Spinal cord (tissue), 10 donors: ENCODE data around the gene OLFM4. TPM values are rescaled to one million over a fixed set of nuclear protein-coding genes. Genes with fewer than 3 reads are reported as not detected.
A peak's percentile ranks its signal among the peaks of the same experiment; 100 is the strongest.

ENCODE experiments used
- DNase-seq, 6 donors: peaks; one replicate each; pipeline versions ENCODE4 v3.0.0 to v3.0.0-alpha.2; 2013 to 2015; ENCODE audit warnings: low spot score in 6 of 6, low read depth in 4 of 6
- H3K27ac ChIP-seq: one replicate; pipeline ENCODE4 v1.5.1; 2013; ENCODE audit warnings: low read depth, low read length, control low read depth
- H3K27me3 ChIP-seq: one replicate; pipeline ENCODE4 v1.6.1; 2013; ENCODE audit warnings: low read length; ENCODE audit not compliant: control insufficient read depth, insufficient read depth
- H3K36me3 ChIP-seq: one replicate; pipeline ENCODE4 v1.6.1; 2013; ENCODE audit warnings: low read length; ENCODE audit not compliant: control insufficient read depth, insufficient read depth
- H3K4me1 ChIP-seq: one replicate; pipeline ENCODE4 v1.6.1; 2013; ENCODE audit warnings: low read length; ENCODE audit not compliant: control insufficient read depth, insufficient read depth
- H3K4me3 ChIP-seq: one replicate; pipeline ENCODE4 v1.5.1; 2013; ENCODE audit warnings: low read depth, low read length, control low read depth
- H3K9me3 ChIP-seq: one replicate; pipeline ENCODE4 v1.6.1; 2013; ENCODE audit warnings: low read length; ENCODE audit not compliant: control insufficient read depth, insufficient read depth
- WGBS: methylation state at CpG from one replicate; pipeline ENCODE4 v1.1.5; 2013; ENCODE audit warnings: missing lambda C conversion rate; ENCODE audit not compliant: insufficient coverage; 5-methylcytosine and 5-hydroxymethylcytosine counted together
- polyA plus RNA-seq, 2 donors: library from polyadenylated mRNA; unstranded; fragments of 120-200 nt; gene quantifications; one replicate each; pipeline ENCODE4 v1.2.1, GENCODE V29; 2013; ENCODE audit not compliant: insufficient read length in 2 of 2
- total RNA-seq, 2 donors: library from RNA; depleted of rRNA in 1 of 2; stranded (reverse); fragments of 120-200 nt in 1 of 2; fragments of >200 nt in 1 of 2; gene quantifications; one replicate each; pipeline versions ENCODE4 v1.2.3 to v1.2.4, GENCODE V29; 2013 to 2014
- donor health status: healthy.

The OLFM4 gene
- total and polyA plus RNA-seq, 4 donors = 0.43 to 38.6 (median 1.1) TPM

DNA sequence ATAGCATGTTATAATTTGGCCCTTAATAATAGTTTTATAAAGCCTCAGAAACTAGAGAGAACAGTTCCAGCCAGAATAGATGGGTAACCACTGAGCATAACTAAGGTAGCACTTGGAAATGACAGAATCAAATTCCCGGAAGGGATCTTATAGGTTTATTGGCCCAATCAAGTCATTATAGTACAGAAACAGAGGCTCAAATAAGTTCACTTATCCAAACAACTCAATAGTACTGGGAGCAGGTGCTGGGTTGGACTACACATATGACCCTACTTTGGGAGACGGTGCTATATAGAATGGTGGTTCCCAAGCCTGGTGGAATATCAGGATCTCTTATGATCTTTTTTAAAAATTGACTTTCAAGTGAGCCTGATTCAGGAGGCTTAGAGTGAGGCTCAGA lies 32.7 kb upstream of the OLFM4 start:
- H3K9me3 ChIP-seq = no peaks in the 10 kb centered on the region
- no peak for DNase-seq
- no peak overlapping the region for H3K4me3 ChIP-seq
- H3K36me3 ChIP-seq = no peaks in the 10 kb centered on the region
- 100% methylated on average over 1 of the region's 2 CpGs for WGBS
- H3K27ac ChIP-seq = no peak overlapping the region
- H3K27me3 ChIP-seq = no peaks in the 10 kb centered on the region
- no peaks in the 10 kb centered on the region for H3K4me1 ChIP-seq

DNA sequence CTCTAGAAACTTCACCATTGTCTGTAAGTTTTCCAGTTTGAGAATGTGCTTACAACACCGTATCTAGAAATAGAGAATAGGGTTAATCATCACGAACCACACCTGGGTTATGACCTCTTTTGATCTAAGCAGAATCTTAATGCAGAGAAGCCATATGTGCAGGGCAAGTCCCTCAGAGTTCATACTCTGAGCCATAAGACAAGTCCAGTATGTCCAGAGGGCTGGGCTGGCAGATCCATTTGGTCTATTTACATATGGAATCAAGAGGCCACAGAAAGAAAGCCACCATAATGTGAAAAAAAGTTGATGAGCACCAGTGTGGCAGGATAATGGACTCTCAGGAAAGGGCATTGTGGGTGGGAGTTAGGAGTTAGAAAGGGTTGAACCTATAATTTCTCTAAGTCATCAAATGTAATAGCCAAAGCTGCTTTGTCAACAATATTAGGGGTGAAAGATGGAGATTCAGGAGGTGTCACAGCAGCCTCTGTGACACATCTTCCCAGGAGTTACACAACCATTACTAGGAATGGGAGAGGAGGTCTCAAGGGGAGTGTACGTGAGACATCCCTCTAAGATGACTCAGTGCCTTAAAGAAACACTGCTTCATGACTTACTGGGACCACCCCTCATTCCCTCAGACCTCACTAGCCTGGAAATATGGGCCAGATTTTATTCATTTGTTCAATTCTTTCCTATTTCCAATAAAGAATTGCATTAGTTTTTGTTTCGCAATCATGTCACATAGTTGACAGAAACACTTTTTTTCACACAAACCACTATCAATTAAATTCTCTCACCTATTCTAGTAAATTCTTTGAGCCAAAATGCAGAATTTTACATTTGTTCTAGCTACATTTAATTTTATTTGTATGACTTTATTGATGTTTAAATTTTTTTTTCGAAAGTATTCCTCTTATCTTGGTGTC lies 30.4 kb upstream of the OLFM4 start:
- WGBS = 80% methylated on average over 1 of the region's 5 CpGs
- Histone ChIP-seq H3K4me3 (no peak overlapping the region), H3K9me3 (no peaks in the 10 kb centered on the region), H3K27me3 (no peaks in the 10 kb centered on the region), H3K4me1 (no peaks in the 10 kb centered on the region), H3K27ac (no peak overlapping the region), H3K36me3 (no peaks in the 10 kb centered on the region)
- no peak for DNase-seq

- no peaks in the 10 kb centered on the region for H3K9me3 ChIP-seq
- no peaks in the 10 kb centered on the region for H3K27me3 ChIP-seq
- DNase-seq = no peak
- H3K4me1 ChIP-seq = no peaks in the 10 kb centered on the region
- 86% methylated on average over 4 of the region's 4 CpGs for WGBS
- no peak overlapping the region for H3K27ac ChIP-seq
- no peaks in the 10 kb centered on the region for H3K36me3 ChIP-seq
- no peak overlapping the region for H3K4me3 ChIP-seq
Measured at GRCh38 chr13:52999093-52999696, 29.4 kb upstream of the OLFM4 start.

DNA sequence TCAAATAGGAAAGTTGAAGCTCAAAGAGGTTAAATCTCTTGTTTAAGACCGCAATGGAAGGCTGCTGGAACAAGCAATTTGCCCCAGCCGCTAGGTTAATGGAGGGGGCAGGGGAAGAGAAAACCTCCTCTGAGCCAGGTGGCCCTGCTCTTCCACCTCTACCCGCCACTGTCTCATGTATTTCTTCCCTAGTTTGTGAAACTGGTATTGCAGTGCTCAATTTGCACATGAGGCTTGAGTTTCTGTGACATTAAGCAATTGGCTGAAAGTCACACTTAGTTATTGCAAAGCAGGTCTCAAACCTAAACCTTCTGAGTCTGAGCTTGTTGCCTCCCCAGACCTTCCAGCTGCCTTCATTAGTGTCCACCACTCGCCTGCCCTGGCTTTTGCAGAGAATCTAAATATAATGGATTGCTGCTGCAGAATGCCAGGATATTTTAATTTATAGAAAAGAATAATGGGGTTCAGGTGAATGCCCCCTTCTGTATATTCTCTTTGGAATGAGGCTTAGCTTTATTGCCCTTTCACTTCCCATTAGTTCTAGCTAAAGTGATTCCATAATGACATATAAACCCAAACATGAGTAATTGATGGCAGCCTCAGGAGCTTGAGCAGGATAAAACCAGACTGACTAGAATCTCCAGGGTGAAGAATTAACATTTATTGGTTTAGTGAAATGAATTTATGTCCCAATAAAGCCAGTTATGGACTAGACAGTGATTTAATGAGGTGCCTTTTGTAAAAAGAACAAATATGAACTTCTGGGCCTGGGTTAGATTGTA lies 27.0 kb upstream of the OLFM4 start:
- Histone ChIP-seq H3K9me3 (no peaks in the 10 kb centered on the region), H3K36me3 (no peaks in the 10 kb centered on the region), H3K4me3 (no peak overlapping the region), H3K4me1 (no peaks in the 10 kb centered on the region), H3K27me3 (no peaks in the 10 kb centered on the region), H3K27ac (no peak overlapping the region)
- 90% methylated on average over 2 of the region's 4 CpGs for WGBS
- DNase-seq = peak in 1 of 6 donors; percentile 76

DNA sequence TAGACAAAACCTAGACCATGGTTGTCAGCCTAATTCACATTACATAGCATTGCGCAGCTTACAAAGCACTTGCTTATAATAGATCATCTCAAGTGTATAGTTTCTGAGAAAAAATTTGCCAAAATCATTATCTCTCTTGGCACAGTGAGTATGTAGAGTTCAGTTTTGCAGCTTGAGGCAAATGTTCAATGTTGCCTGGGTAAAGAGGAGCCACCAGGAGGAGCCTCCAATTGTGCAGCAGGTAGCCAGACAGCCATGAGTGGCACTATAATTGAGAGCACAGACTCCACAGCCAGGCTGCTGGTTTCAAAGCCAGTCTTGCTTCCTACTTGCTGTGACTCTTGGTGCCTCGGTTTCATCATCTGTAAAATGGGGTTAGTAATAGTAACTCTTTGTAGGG lies 24.0 kb upstream of the OLFM4 start:
- DNase-seq = peak in 1 of 6 donors; percentile 81
- Histone ChIP-seq H3K36me3 (no peaks in the 10 kb centered on the region), H3K4me1 (no peaks in the 10 kb centered on the region), H3K27ac (no peak overlapping the region), H3K9me3 (no peaks in the 10 kb centered on the region), H3K27me3 (no peaks in the 10 kb centered on the region), H3K4me3 (no peak overlapping the region)
- no CpG with 5 or more reads among the region's 2 CpGs for WGBS

GRCh38 chr13:53005626-53006025 lies 23.0 kb upstream of the OLFM4 start:
- H3K27me3 ChIP-seq = no peaks in the 10 kb centered on the region
- H3K27ac ChIP-seq = no peak overlapping the region
- DNase-seq = peak in 1 of 6 donors; percentile 63
- 94% methylated on average over 6 of the region's 12 CpGs for WGBS
- no peaks in the 10 kb centered on the region for H3K9me3 ChIP-seq
- no peaks in the 10 kb centered on the region for H3K4me1 ChIP-seq
- H3K4me3 ChIP-seq = no peak overlapping the region
- H3K36me3 ChIP-seq = no peaks in the 10 kb centered on the region

- WGBS = 84% methylated on average over 3 of the region's 3 CpGs
- Histone ChIP-seq H3K36me3 (no peaks in the 10 kb centered on the region), H3K27ac (no peak overlapping the region), H3K4me3 (no peak overlapping the region), H3K9me3 (no peaks in the 10 kb centered on the region), H3K27me3 (no peaks in the 10 kb centered on the region), H3K4me1 (no peaks in the 10 kb centered on the region)
- DNase-seq = no peak
Measured at GRCh38 chr13:53007872-53008271, 20.7 kb upstream of the OLFM4 start.

DNA sequence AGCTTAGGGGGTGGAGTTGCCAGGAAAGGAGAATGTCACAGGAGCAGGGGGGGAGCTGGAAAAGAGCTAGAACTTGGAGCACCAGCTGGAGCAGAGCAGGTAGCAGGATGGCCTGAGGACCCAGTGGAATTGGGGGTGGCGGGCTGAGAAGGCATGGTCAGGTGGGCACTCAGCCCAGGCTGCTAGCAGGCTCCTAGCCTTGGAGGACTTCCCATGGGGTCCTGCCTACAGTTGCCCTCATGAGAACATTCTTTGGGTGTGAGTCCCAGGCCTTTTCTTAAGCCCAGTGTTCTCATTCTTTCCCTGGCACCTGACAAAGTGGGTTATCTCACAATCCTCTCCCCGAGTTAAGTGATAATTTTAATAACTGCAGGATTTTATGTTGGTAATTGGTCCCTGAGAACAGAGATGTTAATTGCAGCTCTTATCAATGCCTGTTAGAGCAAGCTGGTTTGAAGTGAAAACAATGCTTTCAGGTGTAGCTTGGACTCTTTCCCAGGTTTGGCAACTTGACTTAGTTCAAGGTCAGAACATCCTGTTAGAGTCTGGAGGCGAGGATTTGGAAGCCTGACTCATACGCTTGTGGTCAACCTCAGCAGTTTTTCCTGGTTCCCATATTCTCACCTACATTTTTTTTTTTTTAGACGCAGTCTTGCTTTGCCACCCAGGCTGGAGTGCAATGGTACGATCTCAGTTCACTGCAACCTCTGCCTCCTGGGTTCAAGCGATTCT lies 18.1 kb upstream of the OLFM4 start:
- Histone ChIP-seq H3K9me3 (no peaks in the 10 kb centered on the region), H3K27ac (no peak overlapping the region), H3K4me1 (no peaks in the 10 kb centered on the region), H3K4me3 (no peak overlapping the region), H3K27me3 (no peaks in the 10 kb centered on the region), H3K36me3 (no peaks in the 10 kb centered on the region)
- WGBS = 75% methylated on average over 5 of the region's 7 CpGs
- no peak for DNase-seq

DNA sequence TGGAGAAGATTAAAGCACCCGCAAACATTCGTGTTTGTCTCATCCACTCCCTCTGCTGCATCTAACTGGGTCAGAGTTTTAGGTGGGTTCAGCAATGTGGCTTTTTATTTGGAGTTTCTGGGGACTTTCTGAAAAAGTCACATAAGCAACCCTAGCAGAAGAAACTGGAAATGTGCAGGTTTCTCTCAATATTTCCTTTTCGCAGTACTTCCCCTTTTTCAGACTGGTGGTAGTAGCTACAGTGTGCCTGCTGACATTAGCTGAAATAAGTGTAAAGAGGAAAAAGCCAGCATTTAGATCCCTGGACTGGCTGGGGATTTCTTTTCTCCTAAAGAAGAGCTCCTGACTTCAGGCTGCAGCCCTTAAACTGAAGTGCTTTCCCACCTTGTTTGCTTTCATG lies 15.9 kb upstream of the OLFM4 start:
- no peak overlapping the region for H3K27ac ChIP-seq
- H3K27me3 ChIP-seq = no peaks in the 10 kb centered on the region
- H3K4me3 ChIP-seq = no peak overlapping the region
- no CpG with 5 or more reads among the region's 3 CpGs for WGBS
- no peaks in the 10 kb centered on the region for H3K9me3 ChIP-seq
- DNase-seq = no peak
- H3K4me1 ChIP-seq = no peaks in the 10 kb centered on the region
- H3K36me3 ChIP-seq = no peaks in the 10 kb centered on the region
